H54 (cell line): ENCODE data around the gene LIMK1.

Experiments used
- DNase-seq: peaks from one replicate; pipeline ENCODE4 v3.0.0; 2011; ENCODE audit warnings: low spot score, mixed read lengths; ENCODE audit not compliant: insufficient read length
- FAIRE-seq: peaks from 3 replicates; lab custom pipeline; 2011; peaks lifted over from hg19 to GRCh38; lab: Jason Lieb, UNC
- POLR2A ChIP-seq: IDR thresholded peaks from 2 replicates; pipeline ENCODE4 v1.6.1; 2011; ENCODE audit warnings: low read depth, mild to moderate bottlenecking, low read length

LIMK1 gene

GRCh38 chr7:74059681-74060588, 23.7 kb upstream of the LIMK1 start:
- DNase-seq (no peak), FAIRE-seq (no peak)
- TF ChIP-seq POLR2A = no peak

GRCh38 chr7:74061840-74062539, 21.6 kb upstream of the LIMK1 start:
- TF ChIP-seq POLR2A = peak; percentile 78
- FAIRE-seq (peak; percentile 55), DNase-seq (peak; percentile 99)

- no peak for TF ChIP-seq POLR2A
- DNase-seq (no peak), FAIRE-seq (no peak)
These were observed 20.4 kb upstream of the LIMK1 start for GRCh38 chr7:74063223-74063641.

GRCh38 chr7:74063646-74064045, 20.0 kb upstream of the LIMK1 start:
- FAIRE-seq = no peak
- DNase-seq = no peak
- TF ChIP-seq POLR2A = no peak

- no peak for FAIRE-seq
- DNase-seq = no peak
- TF ChIP-seq POLR2A = no peak
These were observed 18.9 kb upstream of the LIMK1 start for GRCh38 chr7:74064696-74065095.

- FAIRE-seq (no peak), DNase-seq (no peak)
- no peak for TF ChIP-seq POLR2A
These were observed 17.0 kb upstream of the LIMK1 start for GRCh38 chr7:74066626-74067025.

GRCh38 chr7:74068378-74069085, 15.1 kb upstream of the LIMK1 start:
- DNase-seq (no peak), FAIRE-seq (no peak)
- no peak for TF ChIP-seq POLR2A

GRCh38 chr7:74069086-74069541, 14.5 kb upstream of the LIMK1 start:
- no peak for TF ChIP-seq POLR2A
- FAIRE-seq (no peak), DNase-seq (no peak)

GRCh38 chr7:74069790-74070618, 13.6 kb upstream of the LIMK1 start:
- DNase-seq = no peak
- TF ChIP-seq POLR2A = no peak
- no peak for FAIRE-seq

GRCh38 chr7:74070619-74070921, 13.0 kb upstream of the LIMK1 start:
- FAIRE-seq (no peak), DNase-seq (no peak)
- TF ChIP-seq POLR2A = no peak

- FAIRE-seq (no peak), DNase-seq (no peak)
- TF ChIP-seq POLR2A = no peak
These were observed 12.5 kb upstream of the LIMK1 start for GRCh38 chr7:74071121-74071520.

- no peak for DNase-seq
- FAIRE-seq = no peak
- no peak for TF ChIP-seq POLR2A
These were observed 8.8 kb upstream of the LIMK1 start for GRCh38 chr7:74074770-74075169.

GRCh38 chr7:74078461-74078860, 5.1 kb upstream of the LIMK1 start:
- DNase-seq (no peak), FAIRE-seq (no peak)
- no peak for TF ChIP-seq POLR2A
